Cardiac atrium fibroblast (primary cell): ENCODE data around the gene ALPK1. TPM values are rescaled to one million over a fixed set of nuclear protein-coding genes. Genes with fewer than 3 reads are reported as not detected.

ENCODE experiments used
- total RNA-seq: library from RNA; depleted of rRNA; stranded (reverse); fragments of >200 nt; gene quantifications from 2 replicates; pipeline ENCODE4 v1.2.3, GENCODE V29; 2015

Gene ALPK1
- 4.1 and 4.3 TPM in 2 replicates for total RNA-seq

DNA sequence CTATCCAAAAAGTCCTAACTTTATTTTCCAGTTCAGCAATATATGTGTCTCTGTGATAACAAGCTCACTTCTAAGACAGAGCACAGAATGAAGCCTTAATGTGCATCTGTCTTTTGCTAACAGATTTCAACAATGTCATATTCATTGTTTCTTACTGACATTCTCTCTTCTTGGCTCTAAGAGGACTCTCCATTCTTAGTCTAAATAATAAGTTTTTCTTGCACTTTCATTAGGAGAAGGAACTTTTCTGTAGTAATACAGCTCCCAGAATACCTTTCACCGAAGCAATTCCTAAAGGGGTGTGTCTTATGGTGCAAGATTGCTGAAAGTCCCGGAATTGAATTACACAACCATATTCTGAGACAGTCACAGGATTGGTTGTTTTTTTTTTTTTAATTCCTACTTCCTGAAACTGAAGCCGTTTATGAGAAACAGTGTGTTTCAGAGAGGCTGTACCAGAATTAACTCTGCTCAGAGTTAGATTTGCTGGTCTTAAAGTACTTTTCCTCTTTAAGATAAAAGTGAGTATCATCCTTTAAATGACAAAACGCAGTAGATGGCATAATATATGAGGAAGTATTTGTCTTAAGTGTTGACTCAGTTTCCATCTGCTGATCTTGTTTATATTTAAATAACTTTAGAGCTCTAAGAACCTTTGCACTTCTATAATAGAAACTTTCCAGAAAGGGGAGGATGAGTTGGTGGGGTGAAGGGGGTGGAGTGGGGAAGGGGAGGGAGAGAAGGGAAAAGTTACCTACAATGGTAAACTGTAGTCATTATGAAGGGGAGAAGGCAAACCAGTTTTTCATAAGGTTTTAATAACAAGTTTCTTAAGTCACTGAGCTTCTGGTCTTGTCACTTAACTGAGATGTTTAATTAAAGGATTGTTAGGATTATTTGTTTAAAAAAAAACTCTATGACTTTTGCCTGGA lies at the start of gene ALPK1:
TSS of gene ALPK1 (plus strand) at position 421 of the 932 bp plus-strand sequence.

Other genes starting within 250 kb of the ALPK1 start
- 3.4 and 3.8 TPM in 2 replicates for gene FAM241A, start 151.9 kb upstream of the ALPK1 start, total RNA-seq
- gene AP1AR, start 65.6 kb upstream of the ALPK1 start, total RNA-seq = 7.6 and 9.0 TPM in 2 replicates
- 1.4 and 12.0 TPM in 2 replicates for gene TIFA, start 11.5 kb upstream of the ALPK1 start, total RNA-seq
- not detected in 2 replicates for gene NEUROG2, start 218.8 kb downstream of the ALPK1 start, total RNA-seq